ENCODE results near the gene FOXE3.
A peak's percentile ranks its signal among the peaks of the same experiment; 100 is the strongest.

The FOXE3 gene

DNA sequence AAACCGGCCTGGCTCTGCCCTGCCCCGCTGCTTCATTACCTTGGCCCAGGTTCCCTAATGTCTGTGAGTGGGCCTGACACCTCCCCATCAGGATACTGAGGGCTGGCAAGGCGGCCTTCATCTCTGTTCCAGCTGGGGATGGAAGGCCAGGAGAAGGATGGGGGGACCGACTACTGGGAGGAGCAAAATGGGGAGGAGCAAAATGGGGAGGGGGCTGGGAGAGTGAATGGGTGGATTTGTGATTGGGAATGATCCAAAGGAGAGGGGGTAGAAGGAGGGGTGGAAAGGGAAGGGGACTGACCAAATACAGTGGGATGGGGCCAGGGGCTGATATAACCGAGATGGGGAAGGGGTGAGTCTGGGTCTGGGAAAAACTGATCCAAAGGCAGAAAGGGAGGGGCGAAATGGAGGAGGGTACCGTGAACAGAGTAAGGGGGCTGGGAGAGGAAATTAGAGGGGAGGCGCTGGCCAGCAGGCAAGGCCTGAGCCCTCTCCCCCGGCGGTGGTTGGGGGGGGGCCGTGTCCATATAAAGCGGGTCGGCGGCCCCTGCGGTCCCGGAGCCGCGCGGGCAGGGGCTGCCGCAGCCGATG, at the start of gene FOXE3:
Gene FOXE3 (plus strand): TSS at position 558 of the 591 bp plus-strand sequence. CDS start 31 bp downstream, at position 589.
- no peak for DNase-seq

DNA sequence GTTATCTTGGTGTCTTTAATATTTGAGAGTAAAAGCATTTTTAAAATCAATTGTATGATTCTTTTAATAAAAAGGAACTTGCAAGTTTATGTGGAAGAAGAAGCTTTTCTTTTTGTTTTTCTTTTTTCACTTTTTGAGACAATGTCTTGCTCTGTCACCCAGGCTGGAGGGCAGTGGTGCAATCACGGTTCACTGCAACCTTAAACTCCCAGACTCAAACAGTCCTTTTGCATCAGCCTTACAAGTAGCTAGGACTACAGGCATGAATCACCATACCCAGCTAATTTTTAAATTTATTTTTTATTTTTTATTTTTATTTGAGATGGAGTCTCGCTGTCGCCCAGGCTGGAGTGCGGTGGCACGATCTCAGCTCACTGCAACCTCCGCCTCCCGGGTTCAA, 48.4 kb upstream of the FOXE3 start:
- no peak for DNase-seq

DNA sequence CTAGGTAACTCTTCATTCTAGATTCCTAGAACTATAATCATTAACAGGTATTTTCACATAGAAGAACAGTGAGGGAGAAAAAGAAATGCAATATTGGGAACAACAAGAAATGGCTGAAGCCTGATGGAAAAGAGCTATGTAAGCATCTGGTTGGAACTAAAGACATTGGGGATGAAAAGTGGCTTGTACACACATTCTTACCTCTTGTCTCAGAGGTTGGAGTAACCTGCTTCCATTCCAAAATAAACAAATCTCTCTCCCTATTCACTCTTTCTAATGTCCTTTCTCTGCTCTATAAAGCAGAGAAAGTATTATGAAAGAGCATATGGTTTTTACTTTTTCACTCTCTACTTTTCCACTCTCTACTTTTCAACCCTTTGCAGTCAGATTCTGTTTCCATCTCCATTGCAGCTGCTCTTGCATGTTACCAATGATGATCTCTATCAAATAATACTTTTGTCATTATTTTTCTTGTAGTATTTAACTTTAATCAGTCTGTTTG, 45.0 kb upstream of the FOXE3 start:
- no peak for DNase-seq

DNA sequence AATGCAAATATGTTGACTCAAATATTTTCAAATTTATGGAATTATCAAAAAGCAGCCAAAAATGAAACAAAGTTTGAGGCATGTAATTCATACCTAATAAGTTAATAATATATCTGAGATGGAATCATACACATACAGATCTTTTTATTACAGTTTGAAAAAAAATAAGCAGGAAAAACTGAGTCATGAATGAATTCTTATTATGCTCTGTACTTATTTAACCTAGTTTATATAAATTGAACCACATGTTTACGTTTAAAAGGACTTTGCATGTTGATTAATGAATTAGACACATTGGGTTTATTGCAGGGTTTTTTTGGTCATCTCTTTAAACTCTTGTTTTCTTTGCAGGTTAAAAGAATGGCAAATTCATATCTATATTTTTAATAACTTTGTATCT, 41.6 kb upstream of the FOXE3 start:
- no peak for DNase-seq

DNA sequence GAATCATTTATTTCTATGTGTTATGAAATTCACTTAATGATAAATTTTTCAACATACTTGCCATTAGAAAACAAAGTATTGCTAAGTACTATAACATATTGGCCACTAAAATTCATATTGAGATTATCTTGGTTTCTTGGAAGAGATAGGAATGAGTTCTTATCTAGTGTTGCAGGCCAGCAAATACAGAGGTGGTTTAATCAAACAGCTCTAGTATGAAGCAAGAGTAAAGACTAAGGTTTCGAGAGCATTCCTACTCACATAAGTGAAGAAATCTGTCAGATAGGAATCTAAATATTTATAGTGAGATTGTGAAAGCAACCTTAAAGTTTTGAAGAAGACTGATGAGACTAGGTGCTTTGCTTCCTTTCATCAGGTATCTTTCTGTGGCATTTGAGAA, 37.9 kb upstream of the FOXE3 start:
- DNase-seq: no peak

DNA sequence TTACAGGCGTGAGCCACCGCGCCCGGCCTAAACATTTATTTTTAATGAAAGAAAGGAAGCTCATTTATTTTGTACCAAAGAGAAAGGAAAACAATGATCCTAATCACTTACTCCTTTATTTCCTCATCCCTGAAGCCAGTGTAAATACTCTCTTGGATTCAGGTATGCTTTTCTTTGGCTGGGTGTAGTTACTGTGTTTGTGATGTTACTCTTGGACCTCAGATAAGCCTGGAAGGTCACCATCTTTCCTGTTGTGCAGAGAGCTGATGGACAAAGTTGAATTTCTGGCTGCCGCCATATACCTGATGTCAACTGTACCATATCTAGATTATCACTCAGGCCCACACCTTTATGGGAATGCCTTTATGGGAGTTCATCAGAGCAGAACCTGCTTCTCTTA, 35.4 kb upstream of the FOXE3 start:
- DNase-seq: no peak

DNA sequence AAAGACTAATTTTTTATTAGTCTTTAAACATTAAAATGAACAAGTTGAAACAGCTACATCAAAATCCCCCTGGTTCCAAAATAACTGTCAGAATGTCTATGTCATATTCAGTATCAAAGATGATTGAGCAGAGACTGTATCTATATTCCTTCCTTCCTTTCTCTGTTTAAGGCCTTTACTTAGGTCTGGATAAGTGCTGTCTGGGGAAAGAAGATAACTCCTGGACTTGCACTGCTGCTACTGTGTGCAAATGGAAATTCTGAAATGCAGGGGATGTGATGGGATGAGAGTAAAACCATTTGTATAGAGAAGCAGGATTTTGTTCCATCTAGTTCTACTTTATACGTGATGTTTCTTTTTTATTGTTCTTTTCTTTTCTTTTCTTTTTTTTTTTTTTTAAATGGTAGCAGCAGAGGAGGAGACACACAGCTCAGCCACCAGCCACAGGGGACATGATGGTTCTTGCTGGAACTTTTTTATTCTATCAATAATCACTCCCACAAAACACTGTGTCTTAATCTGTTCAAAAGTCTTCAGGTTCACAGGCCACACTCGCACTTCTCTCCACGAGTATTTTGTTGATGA, 33.6 kb upstream of the FOXE3 start:
- DNase-seq: no peak

DNA sequence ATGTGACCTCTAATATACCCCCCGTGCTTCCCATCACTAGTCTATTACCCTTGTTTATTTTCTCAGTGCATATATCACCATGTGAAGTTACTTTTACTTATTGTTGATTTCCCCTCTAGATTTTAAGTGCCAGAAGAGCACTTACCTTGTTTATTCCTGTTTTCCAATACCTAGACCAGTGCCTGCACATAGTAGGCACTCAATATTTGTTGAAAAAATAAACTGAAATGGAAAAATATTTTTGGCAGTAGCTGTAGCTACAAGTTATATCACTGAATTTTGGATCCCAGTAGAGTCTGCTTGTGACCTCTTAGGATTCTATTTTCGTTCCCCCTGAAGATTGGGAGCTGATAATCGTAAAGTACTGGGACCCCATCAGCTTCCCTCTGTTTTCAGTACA, 32.0 kb upstream of the FOXE3 start:
- no peak for DNase-seq

DNA sequence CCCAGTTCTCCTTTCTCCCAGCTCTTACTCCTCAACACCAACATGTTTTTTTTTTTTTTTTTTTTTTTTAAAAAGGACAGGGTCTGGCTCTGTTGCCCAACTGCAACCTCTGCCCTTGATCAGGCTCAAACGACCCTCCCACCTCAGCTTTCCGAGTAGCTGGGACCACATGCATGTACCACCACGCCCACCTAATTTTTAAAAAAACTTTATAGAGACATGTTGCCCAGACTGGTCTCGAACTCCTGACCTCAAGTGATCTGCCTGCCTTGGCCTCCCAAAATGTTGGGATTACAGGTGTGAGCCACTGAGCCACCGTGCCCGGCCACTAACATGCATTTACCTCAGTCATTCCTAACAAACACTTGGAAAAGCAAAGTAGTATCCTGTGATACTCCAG, 31.1 kb upstream of the FOXE3 start:
- DNase-seq: no peak

DNA sequence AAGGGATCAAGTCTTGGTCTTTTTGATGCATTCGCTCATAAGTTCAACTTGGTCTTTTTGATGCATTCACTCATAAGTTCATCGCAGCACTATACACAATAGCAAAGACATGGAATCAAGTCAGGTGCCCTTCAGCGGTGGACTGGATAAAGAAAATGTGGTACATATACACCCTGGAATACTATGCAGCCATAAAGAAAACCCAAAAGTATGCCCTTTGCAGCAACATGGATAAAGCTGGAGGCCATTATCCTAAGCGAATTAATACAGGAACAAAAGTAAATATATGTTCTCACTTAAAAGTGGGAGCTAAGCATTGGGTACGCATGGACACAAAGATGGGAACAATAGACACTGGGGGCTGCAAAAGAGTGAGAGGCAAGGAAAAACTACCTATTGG, 29.8 kb upstream of the FOXE3 start:
- no peak for DNase-seq

DNA sequence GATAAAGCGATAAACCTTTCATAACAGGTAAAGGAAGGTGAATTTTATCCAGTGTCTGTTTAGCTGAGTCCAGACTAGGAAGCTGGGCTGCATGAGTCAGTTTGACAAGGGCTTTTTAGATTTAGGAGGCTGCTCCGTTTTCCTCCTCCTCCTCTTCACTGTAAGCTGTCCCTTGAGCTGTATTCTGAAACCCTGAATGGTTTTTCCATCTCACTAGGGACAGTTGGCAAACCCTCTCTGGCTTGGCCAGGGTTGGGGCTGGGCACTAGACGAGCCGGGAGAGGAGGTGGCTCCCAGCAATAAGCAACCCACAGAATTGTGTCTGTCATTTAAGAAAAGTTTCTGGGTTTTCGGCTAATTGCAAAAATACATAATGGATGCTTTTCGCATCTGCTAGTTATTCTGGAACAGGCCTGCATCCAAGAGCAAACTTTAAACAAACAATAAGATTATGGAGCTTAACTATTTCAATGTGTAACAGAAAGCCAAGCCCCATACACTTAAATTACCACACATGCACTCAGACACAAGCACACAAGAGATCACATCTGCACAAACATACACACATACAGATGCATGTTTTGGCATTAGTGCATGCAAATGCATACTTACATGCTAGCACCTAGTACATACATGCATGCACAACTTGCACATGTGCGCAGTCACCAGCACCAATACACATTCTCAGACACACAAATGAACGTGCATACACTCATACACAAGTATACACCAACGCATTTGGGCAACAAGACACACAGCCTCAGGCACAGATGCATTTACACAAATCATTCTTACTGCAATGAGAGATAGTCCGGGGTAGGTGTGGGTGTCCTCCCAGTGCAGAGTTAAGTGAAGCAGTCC, 27.8 kb upstream of the FOXE3 start:
- DNase-seq: peak; percentile 64

DNA sequence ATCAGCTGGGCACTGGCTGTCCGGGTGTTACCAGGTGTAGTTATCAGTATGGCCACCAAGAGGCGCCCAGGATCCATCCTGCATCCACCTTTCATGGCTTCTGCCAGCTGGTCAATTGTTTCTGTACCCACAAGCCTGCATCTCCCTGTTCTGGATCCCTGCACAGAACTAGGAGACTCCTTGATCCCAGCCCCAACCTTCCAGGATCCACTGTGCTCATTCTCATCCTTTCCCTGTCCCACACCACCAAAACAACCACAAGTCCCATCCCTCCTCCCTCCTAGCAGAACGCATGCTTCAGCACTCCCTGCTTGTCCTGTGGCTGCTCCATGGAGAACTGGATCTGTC, 27.2 kb upstream of the FOXE3 start:
- DNase-seq: peak; percentile 90

DNA sequence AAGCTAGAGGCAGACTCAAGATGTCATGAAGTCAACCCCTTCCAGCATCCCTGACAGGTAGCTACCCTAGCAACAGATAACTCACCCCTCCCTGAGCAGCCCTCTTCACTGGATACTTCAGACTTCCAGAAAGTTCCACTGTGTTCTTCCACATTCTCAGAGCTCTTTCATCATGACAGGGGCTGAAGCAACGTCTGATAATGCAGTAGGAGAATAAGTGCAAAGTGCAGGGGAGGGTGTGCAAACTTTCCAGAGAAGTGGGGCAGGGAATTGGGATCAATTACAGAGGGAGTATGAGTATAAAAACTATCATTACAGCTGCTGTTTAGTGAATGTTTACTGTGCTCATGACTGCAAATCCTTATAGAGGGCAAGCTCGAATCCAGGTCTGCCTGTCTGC, 26.4 kb upstream of the FOXE3 start:
- no peak for DNase-seq

DNA sequence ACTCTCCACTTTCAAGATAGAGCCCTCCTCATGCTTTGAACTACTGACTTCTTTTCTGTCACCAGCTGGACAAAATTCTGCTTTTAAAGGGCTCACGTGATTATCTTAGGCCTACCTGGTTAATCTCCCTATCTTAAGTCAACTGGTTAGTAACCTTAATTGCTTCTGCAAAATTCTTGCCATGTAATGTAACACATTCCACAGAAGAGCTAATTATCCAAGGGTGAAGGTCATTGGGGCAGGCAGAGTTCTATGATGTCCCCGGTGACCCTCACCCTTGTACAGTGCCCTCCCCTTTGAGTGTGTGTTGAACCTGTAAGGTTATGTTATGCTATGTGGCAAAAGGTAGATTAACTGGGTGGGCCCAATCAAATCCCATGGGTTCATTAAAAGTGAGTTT, 25.2 kb upstream of the FOXE3 start:
- DNase-seq: no peak

DNA sequence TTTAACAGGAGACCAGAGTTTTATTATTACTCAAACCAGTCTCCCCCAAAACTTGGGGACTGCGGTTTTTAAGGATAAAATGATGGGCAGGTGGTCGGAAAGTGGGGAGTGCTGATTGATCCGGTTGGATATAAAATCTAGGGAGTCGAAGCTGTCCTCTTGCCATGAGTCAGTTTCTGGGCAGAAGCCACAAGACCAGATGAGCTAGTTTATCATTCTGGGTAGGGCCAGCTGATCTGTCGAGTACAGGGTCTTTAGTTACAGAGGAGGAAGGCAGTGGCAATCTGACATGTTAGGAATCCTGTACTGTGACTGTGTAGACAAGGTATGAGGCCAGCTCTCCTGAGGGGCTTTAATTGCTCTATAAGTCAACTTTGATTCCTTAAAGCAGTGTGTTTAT, 22.9 kb upstream of the FOXE3 start:
- no peak for DNase-seq

DNA sequence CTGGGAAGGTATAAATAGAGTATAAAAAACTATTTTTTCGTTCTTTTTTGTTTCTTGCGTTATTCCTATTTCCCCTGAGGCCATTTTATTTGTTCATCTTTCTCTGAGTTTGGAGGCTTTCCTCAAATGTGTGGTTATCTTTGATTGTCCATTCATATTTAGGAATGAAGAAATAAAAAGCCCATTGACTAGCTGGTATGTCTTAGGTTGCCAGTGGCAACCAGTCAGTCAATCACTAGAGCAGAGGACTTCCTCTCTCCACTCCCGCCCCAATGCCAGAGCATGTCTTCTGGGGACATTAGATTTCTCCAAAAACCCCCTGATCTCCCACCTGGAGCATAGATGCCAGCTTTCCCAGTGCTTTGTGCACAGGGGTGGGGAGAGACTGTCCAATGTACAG, 20.7 kb upstream of the FOXE3 start:
- DNase-seq: no peak

DNA sequence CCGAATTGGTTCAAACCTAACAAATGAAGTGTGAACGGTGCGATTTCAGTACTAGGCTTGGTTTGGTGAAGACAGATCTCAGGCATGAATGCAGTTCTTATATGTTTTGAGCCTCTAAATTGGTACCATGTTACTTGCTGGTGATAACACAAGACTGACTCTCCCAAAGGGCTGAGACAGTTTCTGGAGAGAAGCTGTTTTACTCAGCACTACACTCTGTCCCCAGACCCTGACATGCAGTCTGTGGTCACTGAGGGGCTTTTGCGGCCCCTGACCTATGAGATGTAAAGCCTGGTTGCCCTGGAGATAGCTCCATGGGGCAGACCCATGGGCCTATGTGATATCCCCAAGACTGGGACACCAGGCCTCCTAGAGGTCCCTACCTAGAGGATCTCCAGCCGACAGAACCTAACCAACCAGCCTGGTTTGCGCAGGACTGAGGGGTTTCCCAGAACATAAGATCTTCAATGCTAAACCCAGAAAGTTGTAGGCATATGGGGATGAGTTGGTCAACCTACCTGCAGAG, 19.4 kb upstream of the FOXE3 start:
- no peak for DNase-seq

DNA sequence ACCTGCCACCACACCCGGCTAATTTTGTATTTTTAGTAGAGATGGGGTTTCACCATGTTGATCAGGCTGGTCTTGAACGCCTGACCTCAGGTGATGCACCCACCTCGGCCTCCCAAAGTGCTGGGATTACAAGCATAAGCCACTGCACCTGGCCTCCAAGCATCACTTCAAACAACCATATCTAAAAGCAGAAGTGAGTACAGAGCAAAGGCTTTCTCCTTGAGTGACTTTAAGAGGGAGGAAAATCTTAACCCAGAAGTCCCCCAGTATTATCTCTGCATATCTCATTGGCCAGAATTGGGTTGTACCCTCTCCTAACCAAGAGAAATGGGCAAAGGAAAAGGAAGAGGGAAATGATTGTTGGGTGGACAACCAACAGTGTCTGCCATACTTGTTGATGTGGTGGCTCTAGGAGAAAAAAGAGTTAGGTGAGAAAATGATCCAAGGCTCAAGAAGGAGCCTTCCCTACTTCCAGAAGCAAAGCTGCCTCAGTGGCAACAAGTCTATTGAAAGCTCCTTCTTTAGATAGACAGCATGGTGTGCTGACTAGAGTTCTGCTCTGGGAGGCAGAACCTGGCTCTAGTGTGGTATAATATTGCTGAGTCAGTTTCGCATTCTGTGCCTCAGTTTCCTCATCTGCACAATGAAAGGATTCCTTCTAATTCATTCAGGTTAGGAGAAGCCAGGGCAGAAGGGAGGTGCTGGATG, 16.8 kb upstream of the FOXE3 start:
- DNase-seq: no peak

DNA sequence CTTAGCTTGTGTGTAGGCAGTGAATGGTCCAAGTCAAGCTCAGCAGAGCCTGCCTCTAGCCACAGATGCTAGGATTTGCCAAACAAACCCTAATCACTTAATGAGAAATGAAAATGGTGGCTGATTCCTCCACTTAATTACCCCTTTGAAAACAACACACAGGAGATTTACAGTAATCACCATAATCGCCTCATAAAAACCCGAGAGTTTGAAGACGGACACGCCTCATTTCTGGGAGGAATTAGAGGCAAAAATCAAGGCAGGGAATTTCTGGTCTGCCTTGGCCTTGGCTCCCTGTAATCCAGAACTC, 16.3 kb upstream of the FOXE3 start:
- DNase-seq: no peak

DNA sequence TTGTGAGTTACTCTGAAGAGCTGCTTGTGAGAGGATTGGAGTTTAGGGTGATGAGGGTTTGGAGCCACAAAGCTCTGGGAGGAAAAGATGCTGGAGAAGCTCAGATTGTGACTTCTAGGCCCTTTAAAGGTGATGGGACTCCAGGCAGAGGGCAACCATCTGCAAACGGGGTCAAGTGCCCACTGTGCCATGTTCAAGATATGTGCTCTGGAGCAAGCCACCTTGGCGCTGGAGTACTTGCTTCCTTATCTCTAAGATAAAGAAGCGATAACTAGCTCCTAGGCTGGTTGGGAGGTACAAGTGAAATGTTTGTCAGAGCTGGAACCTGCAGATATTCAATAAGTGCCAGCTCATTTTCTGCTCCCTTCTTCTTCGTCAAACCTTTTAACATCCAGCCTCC, 14.3 kb upstream of the FOXE3 start:
- no peak for DNase-seq

DNA sequence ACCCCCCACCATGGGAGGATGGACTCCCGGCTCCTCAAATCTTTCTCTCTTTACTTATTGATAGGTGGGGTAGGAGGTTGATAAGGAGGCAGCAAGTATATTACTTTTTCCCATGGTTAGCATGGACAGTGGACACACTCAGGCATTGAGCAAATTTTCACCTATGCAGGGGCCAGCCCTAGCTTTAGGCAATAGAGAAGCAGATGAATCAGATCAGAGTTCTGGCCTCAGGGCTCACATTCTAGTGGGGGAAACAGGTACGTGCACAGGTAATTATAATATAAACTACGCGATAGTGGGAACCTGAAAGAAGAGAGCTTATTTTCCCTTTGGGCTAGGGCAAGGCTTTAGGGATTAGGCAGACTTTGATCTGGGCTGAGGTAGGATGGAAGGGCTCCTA, 13.5 kb upstream of the FOXE3 start:
- DNase-seq: no peak

DNA sequence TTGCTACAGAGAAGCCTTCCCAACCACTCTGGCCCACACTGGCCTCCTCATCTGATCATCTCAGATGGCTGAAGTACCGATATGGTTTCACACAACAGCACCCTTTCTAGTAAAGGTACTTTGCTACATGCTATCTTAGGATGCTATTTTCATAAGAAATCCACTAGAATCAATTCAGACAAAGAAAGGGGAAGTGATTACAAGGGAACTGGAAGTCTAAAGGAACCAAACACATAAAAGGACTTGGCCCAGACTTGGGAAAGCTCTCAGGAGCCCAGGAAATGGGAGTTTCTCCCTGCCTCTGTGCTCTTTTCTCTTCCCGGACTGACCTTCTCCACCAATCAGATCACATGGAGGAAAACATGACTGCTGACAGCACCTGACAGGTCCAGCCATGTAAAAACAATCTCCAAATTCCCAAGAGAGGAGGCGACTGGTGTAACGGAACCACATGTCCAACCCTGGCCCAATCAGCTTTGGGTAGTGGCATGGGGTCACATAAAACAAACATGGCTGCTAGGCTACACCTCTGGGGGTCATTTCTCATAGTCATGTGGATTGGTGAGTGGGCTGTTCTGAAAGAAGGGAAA, 12.7 kb upstream of the FOXE3 start:
- DNase-seq: peak; percentile 78

DNA sequence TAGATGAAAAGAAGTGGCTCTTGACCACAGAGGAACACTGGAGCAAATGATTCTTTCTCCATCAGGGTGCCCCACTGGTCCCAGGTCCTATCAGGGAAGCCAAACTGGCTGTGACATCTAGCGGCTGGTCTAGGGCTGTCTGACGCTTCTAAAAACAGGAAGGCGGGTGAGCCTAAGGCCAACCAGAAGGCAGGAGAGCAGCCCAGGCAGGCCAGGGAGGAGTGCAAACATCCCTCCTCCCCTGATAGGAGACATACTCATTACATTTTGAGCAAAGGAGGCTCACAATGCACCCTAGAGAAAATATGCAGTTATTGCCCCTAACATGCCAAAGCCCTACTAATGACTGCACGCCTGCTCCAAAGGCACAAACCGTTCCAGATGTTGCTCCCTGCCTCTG, 10.4 kb upstream of the FOXE3 start:
- no peak for DNase-seq

Data from eye (tissue), 1 donor.